Measurements from ENCODE around the gene ZNF620.

- TF ChIP-seq, protein P1, sequence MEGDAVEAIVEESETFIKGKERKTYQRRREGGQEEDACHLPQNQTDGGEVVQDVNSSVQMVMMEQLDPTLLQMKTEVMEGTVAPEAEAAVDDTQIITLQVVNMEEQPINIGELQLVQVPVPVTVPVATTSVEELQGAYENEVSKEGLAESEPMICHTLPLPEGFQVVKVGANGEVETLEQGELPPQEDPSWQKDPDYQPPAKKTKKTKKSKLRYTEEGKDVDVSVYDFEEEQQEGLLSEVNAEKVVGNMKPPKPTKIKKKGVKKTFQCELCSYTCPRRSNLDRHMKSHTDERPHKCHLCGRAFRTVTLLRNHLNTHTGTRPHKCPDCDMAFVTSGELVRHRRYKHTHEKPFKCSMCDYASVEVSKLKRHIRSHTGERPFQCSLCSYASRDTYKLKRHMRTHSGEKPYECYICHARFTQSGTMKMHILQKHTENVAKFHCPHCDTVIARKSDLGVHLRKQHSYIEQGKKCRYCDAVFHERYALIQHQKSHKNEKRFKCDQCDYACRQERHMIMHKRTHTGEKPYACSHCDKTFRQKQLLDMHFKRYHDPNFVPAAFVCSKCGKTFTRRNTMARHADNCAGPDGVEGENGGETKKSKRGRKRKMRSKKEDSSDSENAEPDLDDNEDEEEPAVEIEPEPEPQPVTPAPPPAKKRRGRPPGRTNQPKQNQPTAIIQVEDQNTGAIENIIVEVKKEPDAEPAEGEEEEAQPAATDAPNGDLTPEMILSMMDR (IDR thresholded peaks at IDR 0.05; ENCODE audit: insufficient read depth, low read length, poor library complexity, severe bottlenecking): no peak
- no peak for TF ChIP-seq EZH2phosphoT487 (conservative IDR thresholded peaks at IDR 0.05; ENCODE audit: low read length)
Measured at GRCh38 chr3:40528426-40528825, 22.6 kb downstream of the ZNF620 start.
